Measurements from ENCODE around the gene CA5A. TPM values are rescaled to one million over a fixed set of nuclear protein-coding genes. Genes with fewer than 3 reads are reported as not detected.

Gene CA5A
- polyA plus RNA-seq, 4 donors = under 0.01 TPM; not detected in 3

Other genes with a start within 250 kb of the CA5A start
- gene KLHDC4, start 170.5 kb downstream of the CA5A start, polyA plus RNA-seq = 10 to 100 TPM; 25.9 to 35.1 (median 29.9) TPM
- 10 to 100 TPM in 2 of 4 donors, 1 to 10 TPM in 2; 3.6 to 82.2 (median 8.6) TPM for gene SLC7A5, start 67.0 kb downstream of the CA5A start, polyA plus RNA-seq
- 10 to 100 TPM; 10.5 to 15.7 (median 11.6) TPM for gene BANP, start 14.9 kb upstream of the CA5A start, polyA plus RNA-seq

All from small intestine (tissue), 4 donors.